ENCODE measurements around the gene CCNT1.

- no peak for TF ChIP-seq EZH2phosphoT487 (IDR thresholded peaks at IDR 0.05; ENCODE audit: insufficient read depth, low read depth)
- TF ChIP-seq EZH2 (IDR thresholded peaks at IDR 0.05; ENCODE audit: insufficient read depth, poor library complexity, severe bottlenecking), result no peak
These were observed 76.1 kb downstream of the CCNT1 start for GRCh38 chr12:48640428-48640827.
